Hypothalamus (tissue), 51 donors: Measurements from ENCODE around the gene UGT1A8.
"Not testable (repeated sequence)": the region's sequence is repeated elsewhere in the genome, so short reads cannot be mapped to it uniquely, and the experiment has no call there.

Experiments
- DNase-seq, 51 donors: peaks; one replicate each; lab custom pipeline; 2025; lab: John Stamatoyannopoulos, UW

The UGT1A8 gene

GRCh38 chr2:233617476-233617875 lies at the start of gene UGT1A8:
UGT1A8 (plus strand) TSS chr2:233617633; CDS start chr2:233617708, 75 bp downstream.
- DNase-seq, result not testable (repeated sequence)

- DNase-seq, result no peak
Observed at GRCh38 chr2:233571001-233571400, 46.4 kb upstream of the UGT1A8 start.

GRCh38 chr2:233571462-233571861 lies 46.0 kb upstream of the UGT1A8 start:
- DNase-seq, result no peak

DNA sequence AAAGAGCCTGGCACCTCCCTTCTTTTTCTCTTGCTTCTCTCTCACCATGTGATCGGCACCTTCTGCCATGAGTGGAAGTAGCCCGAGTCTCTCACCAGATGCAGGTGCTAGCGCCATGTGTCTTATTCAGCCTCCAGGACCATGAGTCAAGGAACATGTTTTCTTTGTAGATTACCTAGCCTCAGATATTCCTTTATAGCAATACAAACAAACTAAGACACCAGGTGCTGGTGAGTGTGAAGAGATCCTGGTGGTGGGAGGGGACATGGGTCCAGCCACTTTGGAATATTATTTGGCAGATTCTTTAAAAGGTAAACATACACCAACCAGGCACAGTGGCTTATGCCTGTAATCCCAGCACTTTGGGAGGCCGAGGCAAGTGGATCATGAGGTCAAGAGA lies 45.0 kb upstream of the UGT1A8 start:
- no peak for DNase-seq

GRCh38 chr2:233577341-233577740 lies 40.1 kb upstream of the UGT1A8 start:
- DNase-seq, result not testable (repeated sequence)

DNA sequence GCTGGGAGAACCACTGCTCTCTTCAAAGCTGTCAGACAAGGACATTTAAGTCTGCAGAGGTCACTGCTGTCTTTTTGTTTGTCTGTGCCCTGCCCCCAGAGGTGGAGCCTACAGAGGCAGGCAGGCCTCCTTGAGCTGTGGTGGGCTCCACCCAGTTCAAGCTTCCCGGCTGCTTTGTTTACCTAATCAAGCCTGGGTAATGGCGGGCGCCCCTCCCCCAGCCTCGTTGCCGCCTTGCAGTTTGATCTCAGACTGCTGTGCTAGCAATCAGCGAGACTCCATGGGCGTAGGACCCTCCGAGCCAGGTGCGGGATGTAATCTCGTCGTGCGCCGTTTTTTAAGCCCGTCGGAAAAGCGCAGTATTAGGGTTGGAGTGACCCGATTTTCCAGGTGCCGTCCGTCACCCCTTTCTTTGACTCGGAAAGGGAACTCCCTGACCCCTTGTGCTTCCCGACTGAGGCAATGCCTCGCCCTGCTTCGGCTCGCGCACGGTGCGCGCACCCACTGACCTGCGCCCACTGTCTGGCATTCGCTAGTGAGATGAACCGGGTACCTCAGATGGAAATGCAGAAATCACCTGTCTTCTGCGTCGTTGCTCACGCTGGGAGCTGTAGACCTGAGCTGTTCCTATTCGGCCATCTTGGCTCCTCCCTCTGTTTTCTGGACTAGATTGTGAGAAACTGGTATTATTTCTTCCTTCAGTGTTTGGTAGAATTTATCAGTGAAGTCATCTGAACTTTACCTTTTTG lies 34.0 kb upstream of the UGT1A8 start:
- DNase-seq, result not testable (repeated sequence)

DNA sequence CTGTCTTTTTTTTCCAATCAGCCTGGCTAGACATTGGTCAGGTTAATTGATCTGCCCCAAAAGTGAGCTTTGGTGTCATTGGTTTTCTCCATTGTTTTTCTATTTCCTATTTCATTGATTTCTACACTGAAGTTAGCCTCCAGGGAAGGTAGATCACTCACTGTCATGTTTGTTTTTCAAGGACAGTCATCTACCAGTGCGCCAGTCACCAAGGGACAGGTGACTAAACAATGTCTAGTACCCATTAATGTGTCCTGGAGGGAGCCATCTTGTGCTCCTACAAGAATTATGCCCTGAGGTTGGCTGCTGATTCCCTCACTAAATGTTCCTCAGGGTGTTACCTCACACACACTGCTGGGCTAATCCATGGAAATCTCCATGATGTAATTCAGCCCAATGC lies 33.2 kb upstream of the UGT1A8 start:
- no peak for DNase-seq

- no peak for DNase-seq
Observed at GRCh38 chr2:233588400-233588799, 29.0 kb upstream of the UGT1A8 start.

DNA sequence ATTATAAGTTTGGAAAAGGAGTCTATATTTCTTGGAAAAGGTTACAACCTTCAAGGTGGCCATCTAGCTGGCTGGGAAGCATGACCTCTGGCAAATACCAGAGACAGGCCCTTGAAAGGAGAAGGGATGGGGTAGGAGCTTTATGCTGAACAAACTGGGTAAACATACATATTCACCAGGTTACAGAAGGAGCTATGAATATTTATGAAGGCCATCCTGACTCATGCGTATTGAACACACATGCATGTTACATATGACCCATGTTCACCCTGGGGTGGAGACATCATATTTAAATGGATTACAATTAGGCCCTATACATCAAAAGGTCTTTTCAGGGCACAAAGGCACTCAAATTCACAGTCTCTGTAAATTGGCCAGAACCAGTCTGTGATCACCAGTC lies 24.7 kb upstream of the UGT1A8 start:
- DNase-seq, result not testable (repeated sequence)

- no peak for DNase-seq
Observed at GRCh38 chr2:233593201-233593600, 24.2 kb upstream of the UGT1A8 start.

DNA sequence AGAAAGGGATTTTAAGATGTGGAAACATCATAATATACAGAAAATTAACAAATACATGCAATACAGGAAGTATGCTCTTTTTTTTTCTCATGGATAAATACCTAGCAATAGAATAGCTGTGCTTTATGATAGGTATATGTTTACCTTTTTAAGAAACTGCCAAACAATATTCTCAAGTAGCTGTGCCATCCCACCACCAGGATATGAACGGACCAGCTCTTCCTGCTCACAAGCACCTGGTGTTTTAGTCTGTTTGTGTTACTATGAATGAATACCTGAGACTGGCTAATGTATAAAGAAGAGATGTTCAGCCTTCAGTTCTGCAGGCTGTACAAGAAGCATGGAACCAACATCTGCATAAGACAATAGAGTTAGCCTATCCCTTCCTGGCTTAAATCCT lies 19.9 kb upstream of the UGT1A8 start:
- no peak for DNase-seq

DNA sequence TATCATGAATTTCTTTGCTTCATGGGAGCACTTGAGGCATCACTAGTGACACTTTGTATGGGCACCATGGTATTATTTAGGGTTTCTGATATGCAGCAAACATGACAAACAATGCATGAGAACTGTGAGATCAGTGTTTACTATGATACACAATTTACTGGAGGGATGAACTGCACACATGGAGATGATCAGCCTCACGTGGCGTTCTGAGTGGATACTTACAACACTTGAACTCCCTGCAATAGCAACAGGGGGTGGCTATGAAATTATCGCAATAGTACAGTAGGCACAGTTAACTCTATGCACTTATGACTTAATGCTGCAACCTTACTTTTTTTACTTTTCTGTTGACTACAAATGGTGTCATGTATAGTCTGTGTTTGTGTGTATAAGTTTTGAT lies 18.5 kb upstream of the UGT1A8 start:
- DNase-seq, result no peak

GRCh38 chr2:233600386-233600785 lies 17.0 kb upstream of the UGT1A8 start:
- no peak for DNase-seq

DNA sequence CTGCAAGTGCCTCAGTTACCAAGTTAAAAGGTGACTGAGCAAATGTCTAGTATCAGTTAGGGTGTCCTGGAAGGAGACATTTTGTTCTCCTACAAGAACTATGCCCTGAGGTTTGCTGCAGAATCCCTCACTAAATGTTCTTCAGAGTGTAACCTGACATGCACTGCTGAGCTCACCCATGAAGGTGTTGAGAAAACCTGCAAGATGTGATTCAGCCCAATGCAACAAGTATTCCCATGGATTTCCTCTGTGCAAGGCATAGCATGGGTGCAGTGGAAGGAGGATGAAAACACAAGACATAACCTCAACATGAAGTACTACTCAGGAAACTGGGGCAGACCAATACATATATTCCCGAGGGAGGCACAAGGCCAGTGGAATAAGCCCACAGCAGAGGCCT lies 15.4 kb upstream of the UGT1A8 start:
- no peak for DNase-seq

DNA sequence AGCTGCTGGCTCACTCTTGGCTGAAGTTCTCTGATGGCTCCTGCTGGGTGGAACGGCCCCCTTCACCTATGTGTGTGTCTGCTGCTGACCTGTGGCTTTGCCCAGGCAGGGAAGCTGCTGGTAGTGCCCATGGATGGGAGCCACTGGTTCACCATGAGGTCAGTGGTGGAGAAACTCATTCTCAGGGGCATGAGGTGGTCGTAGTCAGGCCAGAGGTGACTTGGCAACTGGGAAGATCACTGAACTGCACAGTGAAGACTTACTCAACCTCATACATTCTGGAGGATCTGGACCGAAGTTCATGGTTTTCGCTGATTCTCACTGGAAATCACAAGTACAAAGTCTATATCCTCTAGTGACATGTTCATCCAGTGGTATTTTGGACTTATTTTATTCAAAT lies 13.9 kb upstream of the UGT1A8 start:
- DNase-seq, result no peak

DNA sequence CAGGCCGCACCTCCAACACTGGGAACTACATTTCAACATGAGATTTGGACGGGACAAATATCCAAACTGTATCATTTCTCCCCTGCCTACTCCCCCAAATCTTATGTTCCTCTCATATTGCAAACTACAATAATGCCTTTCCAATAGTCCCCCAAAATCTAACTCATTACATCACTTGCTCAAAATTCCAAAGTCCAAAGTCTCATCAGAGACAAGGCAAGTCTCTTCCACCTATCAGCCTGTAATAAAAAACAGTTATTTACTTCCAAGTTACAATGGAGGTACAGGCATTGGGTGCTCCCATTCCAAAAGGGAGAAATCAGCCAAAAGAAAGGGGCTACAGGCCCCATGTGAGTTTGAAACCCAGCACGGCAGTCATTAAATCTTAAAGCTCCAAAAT lies 12.6 kb upstream of the UGT1A8 start:
- no peak for DNase-seq

DNA sequence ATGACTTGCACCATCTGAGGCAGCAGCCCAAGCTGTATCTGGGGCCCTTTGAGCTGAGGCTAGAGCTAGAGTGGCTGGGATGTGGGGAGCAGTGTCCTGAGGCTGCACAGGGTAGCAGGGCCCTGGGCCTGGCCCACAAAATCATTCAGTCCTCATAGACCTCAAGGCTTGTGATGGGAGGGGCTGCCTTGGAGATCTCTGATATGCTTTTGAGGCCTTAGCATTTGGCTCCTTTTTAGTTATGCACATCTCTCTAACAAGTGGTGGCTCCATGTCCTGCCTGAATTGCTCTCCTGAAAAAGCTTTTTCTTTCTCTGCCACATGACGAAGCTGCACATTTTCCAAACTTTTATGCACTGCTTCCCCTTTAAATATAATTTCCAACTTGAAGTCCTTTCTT lies 11.8 kb upstream of the UGT1A8 start:
- DNase-seq, result no peak

DNA sequence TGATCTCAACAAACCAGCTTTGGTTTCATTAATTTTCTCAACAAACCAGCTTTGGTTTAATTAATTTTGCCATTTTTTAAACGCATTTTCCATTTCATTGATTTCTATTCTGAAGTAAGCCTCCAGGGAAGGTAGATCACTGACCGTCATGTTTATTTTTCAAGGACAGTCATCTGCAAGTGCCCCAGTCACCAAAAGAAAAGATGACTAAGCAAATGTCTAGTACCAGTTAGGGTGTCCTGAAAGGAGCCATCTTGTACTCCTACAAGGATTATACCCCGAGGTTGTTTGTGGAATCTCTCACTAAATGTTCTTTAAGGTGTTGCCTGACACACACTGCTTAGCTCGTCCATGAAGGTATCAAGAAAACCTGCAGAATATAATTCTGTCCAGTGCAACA lies 6.1 kb upstream of the UGT1A8 start:
- no peak for DNase-seq

DNA sequence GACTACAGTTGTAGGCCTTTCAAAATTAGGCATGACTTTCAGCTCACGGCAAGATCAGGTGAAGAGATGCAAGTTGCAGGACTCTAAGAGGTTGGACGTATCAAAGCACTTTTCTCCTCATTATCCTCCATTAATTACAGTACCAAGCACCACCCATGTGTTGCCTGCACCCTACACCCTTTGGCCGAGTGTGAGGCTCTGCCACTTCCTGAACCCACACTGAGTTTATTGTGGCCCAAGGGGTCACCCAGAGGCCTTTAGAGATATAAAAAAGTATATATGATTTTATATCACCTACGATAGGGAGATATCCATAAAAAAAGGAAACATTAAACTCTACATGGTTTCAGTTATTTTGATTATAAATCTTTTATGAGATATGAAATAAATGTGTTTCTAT lies 2.8 kb downstream of the UGT1A8 start:
- DNase-seq, result no peak

- not testable (repeated sequence) for DNase-seq
Observed at GRCh38 chr2:233621863-233622262, 4.4 kb downstream of the UGT1A8 start.

DNA sequence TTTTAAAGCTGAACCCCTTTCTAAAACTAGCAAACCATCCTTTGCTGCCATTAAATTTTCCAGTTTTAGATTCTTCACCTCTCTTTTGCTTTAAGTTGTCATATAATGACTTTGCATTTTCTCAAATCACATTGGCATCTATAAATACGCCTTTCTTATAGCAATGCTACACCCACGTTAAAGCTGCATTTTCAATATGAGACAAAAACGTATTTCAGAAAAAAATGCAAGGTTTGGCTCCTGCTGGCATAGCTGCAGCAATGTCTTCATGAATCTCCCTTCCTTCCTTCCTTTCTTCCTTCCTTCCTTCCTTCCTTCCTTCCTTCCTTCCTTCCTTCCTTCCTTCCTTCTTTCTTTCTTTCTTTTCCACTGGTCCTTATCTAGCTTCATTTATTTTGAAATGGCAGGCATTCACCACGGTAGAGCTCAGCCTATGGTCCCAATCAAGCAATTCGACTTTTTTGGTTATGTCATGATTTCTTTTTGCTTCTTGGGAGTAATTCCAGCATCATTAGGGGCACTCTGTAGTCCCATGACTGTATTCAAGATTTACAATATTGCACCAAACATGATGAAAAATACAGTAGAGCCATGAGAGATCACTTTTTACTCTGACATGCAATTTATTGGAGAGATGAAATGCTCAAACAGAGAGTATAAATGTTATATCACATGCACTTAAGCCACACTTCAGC lies 10.0 kb downstream of the UGT1A8 start:
- DNase-seq, result no peak

DNA sequence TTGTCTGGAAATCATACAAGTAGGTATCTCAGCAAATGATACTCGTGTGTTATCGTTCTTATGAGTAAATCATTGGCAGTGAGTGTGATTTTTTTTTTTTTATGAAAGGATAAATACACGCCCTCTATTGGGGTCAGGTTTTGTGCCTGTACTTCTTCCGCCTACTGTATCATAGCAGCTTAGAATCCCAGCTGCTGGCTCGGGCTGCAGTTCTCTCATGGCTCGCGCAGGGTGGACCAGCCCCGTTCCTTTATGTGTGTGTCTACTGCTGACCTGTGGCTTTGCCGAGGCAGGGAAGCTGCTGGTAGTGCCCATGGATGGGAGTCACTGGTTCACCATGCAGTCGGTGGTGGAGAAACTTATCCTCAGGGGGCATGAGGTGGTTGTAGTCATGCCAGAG lies 18.9 kb downstream of the UGT1A8 start, which contains the start of gene UGT1A10:
Gene UGT1A10 (plus strand): TSS at position 143 of the 400 bp plus-strand sequence. CDS start 75 bp downstream, at position 218.
- not testable (repeated sequence) for DNase-seq
